ENCODE measurements around the gene TEK. TPM values are rescaled to one million over a fixed set of nuclear protein-coding genes. Genes with fewer than 3 reads are reported as not detected.

The TEK gene
- total RNA-seq, 4 donors from 2014 or later: 7.5 to 17.4 (median 15.5) TPM

GRCh38 chr9:27157097-27157496, 48.1 kb downstream of the TEK start:
- H3K4me1 ChIP-seq: peaks cover 7 to 19% (median 13%) of the 10 kb centered on the region in 4 donors
- peaks cover 0 to 4% (median 0%) of the 10 kb centered on the region in 4 donors for H3K36me3 ChIP-seq
- intact Hi-C loops (cut with DNase I): no loop called here
- H3K27ac ChIP-seq (replicated peaks in 1 of 4): no peak overlapping the region
- H3K27me3 ChIP-seq: no peaks in the 10 kb centered on the region
- no peak for TF ChIP-seq POLR2AphosphoS5 (IDR thresholded peaks at IDR 0.05)
- TF ChIP-seq POLR2A (IDR thresholded peaks at IDR 0.05; ENCODE audit: low read depth): no peak
- no peak for TF ChIP-seq CTCF (IDR thresholded peaks at IDR 0.05)
- TF ChIP-seq EP300 (IDR thresholded peaks at IDR 0.05): no peak
- DNase-seq (ENCODE audit: extremely low spot score): no peak
- no peaks in the 10 kb centered on the region for H3K9me3 ChIP-seq
- H3K4me3 ChIP-seq: no peak overlapping the region

GRCh38 chr9:27157736-27158135, 48.7 kb downstream of the TEK start:
- intact Hi-C loops (cut with DNase I): no loop called here
- Histone ChIP-seq H3K9me3 (no peaks in the 10 kb centered on the region), H3K27ac (replicated peaks in 1 of 4) (no peak overlapping the region), H3K36me3 (peaks cover 0 to 4% (median 0%) of the 10 kb centered on the region in 4 donors), H3K4me3 (no peak overlapping the region), H3K4me1 (peaks cover under 1 to 13% (median 9%) of the 10 kb centered on the region in 4 donors), H3K27me3 (no peaks in the 10 kb centered on the region)
- TF ChIP-seq POLR2A (IDR thresholded peaks at IDR 0.05; ENCODE audit: low read depth) (no peak), POLR2AphosphoS5 (IDR thresholded peaks at IDR 0.05) (no peak), CTCF (IDR thresholded peaks at IDR 0.05) (no peak), EP300 (IDR thresholded peaks at IDR 0.05) (no peak)
- DNase-seq (ENCODE audit: extremely low spot score): no peak
- WGBS: 97% methylated on average over 6 of the region's 6 CpGs

GRCh38 chr9:27160636-27161035, 51.6 kb downstream of the TEK start:
- no peaks in the 10 kb centered on the region for H3K27me3 ChIP-seq
- WGBS: 60% methylated on average over 2 of the region's 2 CpGs
- H3K9me3 ChIP-seq: no peaks in the 10 kb centered on the region
- no peak for DNase-seq (ENCODE audit: extremely low spot score)
- H3K36me3 ChIP-seq: peaks cover 0 to 4% (median 0%) of the 10 kb centered on the region in 4 donors
- TF ChIP-seq EP300 (IDR thresholded peaks at IDR 0.05): no peak
- TF ChIP-seq CTCF (IDR thresholded peaks at IDR 0.05): no peak
- TF ChIP-seq POLR2A (IDR thresholded peaks at IDR 0.05; ENCODE audit: low read depth): no peak
- no peak for TF ChIP-seq POLR2AphosphoS5 (IDR thresholded peaks at IDR 0.05)
- H3K27ac ChIP-seq (replicated peaks in 1 of 4): no peak overlapping the region
- intact Hi-C loops (cut with DNase I): no loop called here
- H3K4me3 ChIP-seq: no peak overlapping the region
- peaks cover 0 to 12% (median 3%) of the 10 kb centered on the region in 4 donors for H3K4me1 ChIP-seq

- Histone ChIP-seq H3K4me1 (peaks cover 0 to 13% (median 5%) of the 10 kb centered on the region in 4 donors), H3K9me3 (no peaks in the 10 kb centered on the region), H3K36me3 (peaks cover 0 to 4% (median 0%) of the 10 kb centered on the region in 4 donors), H3K27me3 (no peaks in the 10 kb centered on the region), H3K4me3 (no peak overlapping the region), H3K27ac (replicated peaks in 1 of 4) (no peak overlapping the region)
- no peak for TF ChIP-seq POLR2A (IDR thresholded peaks at IDR 0.05; ENCODE audit: low read depth)
- no peak for TF ChIP-seq POLR2AphosphoS5 (IDR thresholded peaks at IDR 0.05)
- TF ChIP-seq CTCF (IDR thresholded peaks at IDR 0.05): no peak
- no peak for TF ChIP-seq EP300 (IDR thresholded peaks at IDR 0.05)
- WGBS: 7% methylated on average over 2 of the region's 2 CpGs
- intact Hi-C loops (cut with DNase I): no loop called here
- DNase-seq (ENCODE audit: extremely low spot score): no peak
Observed at GRCh38 chr9:27162045-27162444, 53.0 kb downstream of the TEK start.

GRCh38 chr9:27165068-27165467, 56.0 kb downstream of the TEK start:
- H3K36me3 ChIP-seq: peaks cover 0 to 9% (median 0%) of the 10 kb centered on the region in 4 donors
- WGBS: 49% methylated on average over 3 of the region's 3 CpGs
- H3K27ac ChIP-seq (replicated peaks in 1 of 4): no peak overlapping the region
- intact Hi-C loops (cut with DNase I): no loop called here
- no peaks in the 10 kb centered on the region for H3K9me3 ChIP-seq
- peaks cover 0 to 13% (median 5%) of the 10 kb centered on the region in 4 donors for H3K4me1 ChIP-seq
- H3K4me3 ChIP-seq: no peak overlapping the region
- DNase-seq (ENCODE audit: extremely low spot score): peak; percentile 4
- H3K27me3 ChIP-seq: no peaks in the 10 kb centered on the region
- TF ChIP-seq EP300 (IDR thresholded peaks at IDR 0.05): no peak
- TF ChIP-seq POLR2AphosphoS5 (IDR thresholded peaks at IDR 0.05): no peak
